ENCODE results near the gene OSBPL10. TPM values are rescaled to one million over a fixed set of nuclear protein-coding genes. Genes with fewer than 3 reads are reported as not detected.

The OSBPL10 gene
- total and polyA plus RNA-seq, 2 of the 4 experiments (the other 2 are of a cell fraction) = 9.5 to 10.1 TPM

DNA sequence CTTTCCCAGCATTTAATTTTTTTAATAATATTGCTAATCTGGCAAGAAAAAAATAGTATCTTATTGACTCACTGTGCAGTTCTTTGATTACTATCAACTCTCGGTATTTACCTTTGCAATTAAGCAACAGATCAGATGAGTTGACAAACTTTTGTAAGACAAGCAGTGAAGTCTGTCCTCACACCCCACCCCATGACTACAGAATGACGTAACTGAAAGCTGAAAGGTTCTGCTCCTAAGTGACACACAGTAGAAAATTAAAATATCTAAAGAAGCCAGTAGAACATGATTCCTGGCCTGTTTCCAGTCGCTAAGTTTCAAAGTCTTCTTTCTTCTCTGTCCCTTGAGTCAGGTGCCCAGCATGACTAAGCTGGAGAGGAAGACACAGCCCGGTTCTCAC, 312.8 kb downstream of the OSBPL10 start:
- no peak for DNase-seq
- BruUV-seq (replicated peaks) = no TSS peak
- no peak overlapping the region for H3K9ac ChIP-seq (ENCODE audit: low read depth, low read length)
- no peak overlapping the region for H3K4me2 ChIP-seq (ENCODE audit: low read depth, low read length)
- H2AFZ ChIP-seq (replicated peaks; ENCODE audit: low read length, poor library complexity) = no peak overlapping the region
- ChIA-PET POLR2A (ENCODE audit: unreplicated experiment) (no interaction called here), CTCF (no interaction called here)
- ATAC-seq (ENCODE audit: low read depth) = no peak
- H2AK9ac ChIP-seq (replicated peaks; ENCODE audit: low read depth, low read length, poor library complexity) = no peak overlapping the region
- no peak overlapping the region for H3K4me3 ChIP-seq (ENCODE audit: insufficient read depth, low read depth, low read length)
- TF ChIP-seq POLR2A (IDR thresholded peaks at IDR 0.05; ENCODE audit: low read depth, low read length) = no peak
- intact Hi-C loops (cut with micrococcal nuclease) (no loop called here), in situ Hi-C loops (cut with MboI; ENCODE audit: low sequenced_read_pairs) (no loop called here), dilution Hi-C loops (cut with HindIII; ENCODE audit: low sequenced_read_pairs, unreplicated experiment) (no loop called here)
- peaks cover 3% of the 10 kb centered on the region; the same call in 1 of the 2 replicates for H3K36me3 ChIP-seq (ENCODE audit: control insufficient read depth, insufficient read depth, low read length)
- H3K9me1 ChIP-seq (ENCODE audit: insufficient read depth, low read length) = peaks cover 6% of the 10 kb centered on the region
- H2AK5ac ChIP-seq (ENCODE audit: low read depth, low read length) = no peak overlapping the region
- H4K8ac ChIP-seq (ENCODE audit: low read depth in 2 of 2, low read length in 2 of 2) = no peak overlapping the region
- no peak overlapping the region for H4K91ac ChIP-seq (ENCODE audit: insufficient read depth, low read depth, low read length)
- H3K27me3 ChIP-seq (ENCODE audit: control insufficient read depth, insufficient read depth, low read length) = no peaks in the 10 kb centered on the region
- no peaks in the 10 kb centered on the region for H4K20me1 ChIP-seq (ENCODE audit: insufficient read depth, low read length)
- peaks cover 3% of the 10 kb centered on the region; the same call in 1 of the 2 replicates for H3K4me1 ChIP-seq (ENCODE audit: control insufficient read depth, insufficient read depth, low read length)
- H3K9me3 ChIP-seq (ENCODE audit: control insufficient read depth, insufficient read depth, low read length) = no peaks in the 10 kb centered on the region
- H3K79me1 ChIP-seq (ENCODE audit: low read depth in 1 of 2, low read length in 2 of 2) = no peaks in the 10 kb centered on the region
- H3K27ac ChIP-seq (ENCODE audit: insufficient read depth, low read length) = no peak overlapping the region
- H3K23ac ChIP-seq (ENCODE audit: low read depth, low read length) = no peak overlapping the region
- H2BK20ac ChIP-seq (ENCODE audit: low read depth, low read length) = no peak overlapping the region
- no peak overlapping the region for H2BK120ac ChIP-seq (ENCODE audit: low read depth, low read length)
- H3K56ac ChIP-seq (ENCODE audit: extremely low read depth, insufficient read depth, low read length) = no peak overlapping the region
- no peak overlapping the region for H2BK5ac ChIP-seq (ENCODE audit: low read depth, low read length, poor library complexity, severe bottlenecking)
- no peak overlapping the region for H2BK15ac ChIP-seq (ENCODE audit: low read depth, low read length)
- no peak overlapping the region for H3K4ac ChIP-seq (ENCODE audit: low read depth, low read length)
- no peak overlapping the region for H4K5ac ChIP-seq (ENCODE audit: low read depth, low read length)
- no peak overlapping the region for H3K14ac ChIP-seq (replicated peaks; ENCODE audit: low read depth, low read length)
- H3K18ac ChIP-seq (ENCODE audit: low read depth, low read length) = no peak overlapping the region
- 80% methylated on average over 1 of the region's 4 CpGs; no CpG with 5 or more reads in 1 of the 2 experiments for WGBS, 2 experiments (ENCODE audit: extremely low coverage in 2 of 2, insufficient read length in 1 of 2)
